GM21528 (cell line): ENCODE data around the gene PPT1.

Source experiments
- ATAC-seq: cut with Tn5 transposase; IDR thresholded peaks from one replicate; pipeline ENCODE4 v1.9.1; 2021; ENCODE audit warnings: mild to moderate bottlenecking, moderate library complexity; ENCODE audit not compliant: unreplicated experiment, low FRiP score

Gene PPT1

DNA sequence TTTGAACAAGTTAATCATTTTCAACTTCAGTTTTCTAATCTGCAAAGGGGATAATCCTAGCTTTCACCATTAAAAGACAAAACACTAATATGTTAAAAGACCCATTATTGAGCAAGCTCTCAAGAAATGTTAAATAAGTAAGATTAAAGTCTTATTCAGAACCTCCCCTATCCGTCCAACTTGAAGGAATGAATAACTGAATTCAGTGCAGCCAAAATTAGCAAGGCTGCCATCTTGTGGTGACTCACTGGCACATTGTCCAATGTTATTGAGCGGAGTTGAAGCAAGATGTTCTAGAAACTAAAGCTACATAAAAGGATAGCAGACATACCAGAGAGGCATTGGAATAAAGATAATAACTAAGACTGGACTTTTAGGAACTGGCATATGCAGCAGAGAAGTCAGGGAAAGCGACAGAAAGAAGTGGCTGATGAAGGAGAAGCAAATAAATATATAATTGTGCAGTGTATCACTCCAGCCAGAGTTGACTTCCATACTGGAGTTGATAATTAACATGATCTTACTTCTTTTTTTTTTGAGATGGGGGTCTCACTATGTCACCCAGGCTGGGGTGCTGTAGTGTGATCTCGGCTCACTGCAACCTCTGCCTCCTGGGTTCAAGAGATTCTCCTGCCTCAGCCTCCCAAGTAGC, 64.7 kb downstream of the PPT1 start:
- ATAC-seq = no peak

DNA sequence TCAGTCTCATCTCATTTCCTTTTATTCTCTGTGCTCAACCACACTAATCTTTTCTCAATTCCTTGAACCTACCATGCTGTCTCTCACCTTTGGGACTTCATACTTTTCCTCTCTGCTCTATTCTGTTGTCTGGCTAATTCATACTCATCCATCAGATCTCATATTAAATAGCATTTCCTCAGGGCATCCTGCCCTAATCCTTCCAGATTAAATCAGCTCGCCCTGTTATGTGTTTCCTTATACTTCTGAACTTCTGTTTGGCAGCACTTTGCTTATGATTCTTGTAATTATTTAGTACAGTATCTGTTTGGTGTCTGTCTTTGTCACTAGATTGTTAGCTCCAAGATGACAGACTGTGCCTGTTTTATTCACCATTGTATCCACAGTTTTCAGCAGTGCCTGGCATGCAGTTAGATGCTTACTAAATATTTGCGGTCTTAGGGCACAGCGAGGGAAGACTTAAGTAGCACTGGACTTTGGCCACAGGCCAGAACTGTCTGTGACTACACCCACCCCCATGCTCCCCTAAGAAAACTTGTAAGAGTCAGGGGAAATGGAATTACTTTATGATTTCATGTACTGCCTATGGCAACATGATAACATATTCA, 66.4 kb downstream of the PPT1 start:
- ATAC-seq = no peak

DNA sequence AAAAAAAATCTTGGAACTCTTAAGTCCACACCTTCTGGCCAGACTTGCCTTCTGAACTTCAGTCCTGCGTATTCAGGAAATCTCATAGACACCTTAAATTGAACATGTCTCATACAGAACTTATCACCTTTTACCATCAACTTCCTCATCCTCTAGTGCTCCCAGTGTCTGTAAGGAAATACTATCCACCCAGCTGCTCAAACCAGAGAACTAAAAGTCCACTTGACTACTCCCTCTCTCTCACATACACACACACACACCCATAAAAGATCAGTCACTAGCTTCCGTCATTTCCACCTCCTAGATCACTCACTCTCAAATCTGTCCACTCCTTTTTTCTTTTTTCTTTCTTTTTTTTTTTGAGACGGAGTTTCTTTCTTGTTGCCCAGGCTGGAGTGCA, 67.4 kb downstream of the PPT1 start:
- no peak for ATAC-seq

DNA sequence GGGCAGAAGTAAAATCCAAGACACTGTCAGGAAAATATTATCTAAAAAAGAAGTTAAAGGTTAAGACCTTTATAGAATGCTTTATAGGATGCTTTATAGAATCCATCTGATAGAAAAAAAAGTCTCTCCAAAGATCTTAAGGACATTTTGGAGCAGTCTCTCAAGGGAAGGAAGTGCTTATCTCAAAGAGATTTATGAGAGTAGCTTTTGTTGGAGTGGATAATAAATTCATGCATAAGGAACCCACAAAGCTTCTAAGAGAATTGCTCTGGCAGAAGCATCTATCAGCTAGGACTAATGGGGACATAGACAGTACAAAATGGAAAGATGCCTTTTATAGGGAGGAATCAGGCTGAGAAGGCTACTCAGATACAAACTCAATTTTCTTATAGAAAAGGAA, 69.4 kb downstream of the PPT1 start:
- ATAC-seq = no peak

DNA sequence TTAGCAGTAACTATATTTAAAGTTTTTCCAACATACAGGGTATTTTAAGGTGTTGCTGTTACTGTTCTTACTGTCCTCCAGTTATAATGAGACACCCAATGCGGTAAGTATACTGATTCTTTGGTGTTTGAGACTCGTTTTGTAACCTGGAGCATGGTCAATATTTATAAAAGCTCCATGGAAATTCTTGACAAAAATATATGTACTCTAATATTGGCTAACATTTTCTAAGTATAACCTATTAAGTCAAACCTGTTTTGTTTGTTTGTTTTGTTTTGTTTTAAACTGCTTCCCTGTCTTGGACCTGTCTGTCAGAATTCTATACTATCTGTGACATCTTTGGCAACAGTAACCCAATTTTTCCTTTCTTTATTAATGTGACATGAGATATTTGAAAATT, 72.4 kb downstream of the PPT1 start:
- ATAC-seq = no peak

DNA sequence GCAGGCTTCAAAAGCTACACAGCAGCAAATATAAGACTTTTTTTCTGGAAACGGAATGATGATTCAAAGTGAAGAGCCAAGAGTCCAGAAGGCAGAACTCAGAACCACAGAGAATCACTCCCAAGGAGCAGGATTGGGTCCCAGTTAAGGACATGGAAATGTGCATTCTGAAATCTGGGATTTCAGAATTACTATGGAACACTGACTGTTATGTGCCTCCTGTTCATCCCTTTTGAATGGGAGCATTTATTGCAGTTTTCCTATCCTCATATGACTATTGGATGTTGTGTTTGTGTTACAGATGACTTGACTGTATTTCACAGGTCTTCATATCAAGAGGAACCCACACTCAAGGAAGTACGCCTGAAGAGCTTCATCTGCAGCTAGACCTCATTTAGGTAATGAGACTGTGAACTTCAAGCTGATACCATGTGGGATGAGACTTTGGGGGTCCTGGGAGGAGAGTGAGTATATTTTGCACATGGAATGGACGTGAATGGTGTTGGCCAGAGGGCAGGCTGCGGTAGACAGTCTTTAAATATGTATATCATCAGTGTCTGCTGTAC, 73.6 kb downstream of the PPT1 start:
- ATAC-seq = no peak
